HEK293 (cell line): ENCODE data around the gene RITA1.

Source experiments
- EGR2 ChIP-seq: fragments of 450-650 bp; formaldehyde crosslinking; IDR thresholded peaks from 2 replicates; pipeline ENCODE4 v1.5.1; 2016; ENCODE audit warnings: low read depth, missing biosample characterization, missing genetic modification characterization
- GLIS1 ChIP-seq: fragments of 450-650 bp; formaldehyde crosslinking; IDR thresholded peaks from 2 replicates; pipeline ENCODE4 v1.5.1; 2016; ENCODE audit warnings: missing biosample characterization, missing genetic modification characterization
- HIC1 ChIP-seq: fragments of 450-650 bp; formaldehyde crosslinking; IDR thresholded peaks from 2 replicates; pipeline ENCODE4 v1.5.1; 2016; ENCODE audit warnings: missing biosample characterization, missing genetic modification characterization
- REPIN1 ChIP-seq: fragments of 450-650 bp; formaldehyde crosslinking; IDR thresholded peaks from 2 replicates; pipeline ENCODE4 v1.5.1; 2017; ENCODE audit warnings: missing biosample characterization, missing genetic modification characterization, low read depth
- SP7 ChIP-seq: fragments of 450-650 bp; formaldehyde crosslinking; IDR thresholded peaks from 2 replicates; pipeline ENCODE4 v1.5.1; 2016; ENCODE audit warnings: missing biosample characterization, missing genetic modification characterization
- ZBTB20 ChIP-seq: fragments of 450-650 bp; formaldehyde crosslinking; IDR thresholded peaks from 2 replicates; pipeline ENCODE4 v1.5.1; 2016; ENCODE audit warnings: missing biosample characterization, missing genetic modification characterization
- ZEB2 ChIP-seq: fragments of 450-650 bp; formaldehyde crosslinking; IDR thresholded peaks from 2 replicates; pipeline ENCODE4 v1.5.1; 2016; ENCODE audit warnings: missing biosample characterization, missing genetic modification characterization
- ZFHX2 ChIP-seq: fragments of 450-650 bp; formaldehyde crosslinking; conservative IDR thresholded peaks from 2 replicates; pipeline ENCODE4 v1.5.1; 2016; ENCODE audit warnings: missing biosample characterization, missing genetic modification characterization
- ZIC2 ChIP-seq: fragments of 450-650 bp; formaldehyde crosslinking; IDR thresholded peaks from 2 replicates; pipeline ENCODE4 v1.5.1; 2016; ENCODE audit warnings: missing biosample characterization, missing genetic modification characterization
- ZNF10 ChIP-seq: fragments of 450-650 bp; formaldehyde crosslinking; IDR thresholded peaks from 2 replicates; pipeline ENCODE4 v1.5.1; 2017; ENCODE audit warnings: missing biosample characterization, missing genetic modification characterization
- ZNF112 ChIP-seq: fragments of 450-650 bp; formaldehyde crosslinking; IDR thresholded peaks from 2 replicates; pipeline ENCODE4 v1.5.0; 2017; ENCODE audit warnings: missing biosample characterization, missing genetic modification characterization
- ZNF18 ChIP-seq: fragments of 450-650 bp; formaldehyde crosslinking; IDR thresholded peaks from 2 replicates; pipeline ENCODE4 v1.5.1; 2016; ENCODE audit warnings: missing biosample characterization, missing genetic modification characterization
- ZNF2 ChIP-seq: fragments of 450-650 bp; formaldehyde crosslinking; IDR thresholded peaks from 2 replicates; pipeline ENCODE4 v1.5.1; 2016; ENCODE audit warnings: missing biosample characterization, missing genetic modification characterization
- ZNF239 ChIP-seq: fragments of 450-650 bp; formaldehyde crosslinking; IDR thresholded peaks from 2 replicates; pipeline ENCODE4 v1.5.1; 2016; ENCODE audit warnings: missing biosample characterization, missing genetic modification characterization
- ZNF280D ChIP-seq: fragments of 450-650 bp; formaldehyde crosslinking; IDR thresholded peaks from 2 replicates; pipeline ENCODE4 v1.5.1; 2016; ENCODE audit warnings: missing biosample characterization, missing genetic modification characterization
- ZNF416 ChIP-seq: fragments of 450-650 bp; formaldehyde crosslinking; IDR thresholded peaks from 2 replicates; pipeline ENCODE4 v1.5.1; 2016; ENCODE audit warnings: missing biosample characterization, missing genetic modification characterization
- ZNF549 ChIP-seq: fragments of 450-650 bp; IDR thresholded peaks from 2 replicates; pipeline ENCODE4 v1.5.1; 2018; ENCODE audit warnings: missing biosample characterization, missing genetic modification characterization, mild to moderate bottlenecking, inconsistent platforms, moderate library complexity
- ZNF596 ChIP-seq: fragments of 450-650 bp; IDR thresholded peaks from 2 replicates; pipeline ENCODE4 v1.5.0; 2018; ENCODE audit warnings: missing biosample characterization, mild to moderate bottlenecking, missing genetic modification characterization, moderate library complexity
- ZNF600 ChIP-seq: fragments of 450-650 bp; formaldehyde crosslinking; IDR thresholded peaks from 2 replicates; pipeline ENCODE4 v1.5.1; 2016; ENCODE audit warnings: missing biosample characterization, missing genetic modification characterization
- ZNF660 ChIP-seq: fragments of 450-650 bp; IDR thresholded peaks from 2 replicates; pipeline ENCODE4 v1.5.1; 2018; ENCODE audit warnings: missing biosample characterization, mild to moderate bottlenecking, missing genetic modification characterization
- ZNF768 ChIP-seq: fragments of 450-650 bp; formaldehyde crosslinking; IDR thresholded peaks from 2 replicates; pipeline ENCODE4 v1.5.1; 2018; ENCODE audit warnings: missing biosample characterization, mild to moderate bottlenecking, missing genetic modification characterization
- ZNF777 ChIP-seq: fragments of 450-650 bp; formaldehyde crosslinking; IDR thresholded peaks from 2 replicates; pipeline ENCODE4 v1.5.1; 2017; ENCODE audit warnings: missing biosample characterization, missing genetic modification characterization, borderline replicate concordance
- ZNF791 ChIP-seq: fragments of 450-650 bp; formaldehyde crosslinking; IDR thresholded peaks from 2 replicates; pipeline ENCODE4 v1.5.1; 2016; ENCODE audit warnings: missing biosample characterization, missing genetic modification characterization
- ZSCAN23 ChIP-seq: fragments of 450-650 bp; formaldehyde crosslinking; IDR thresholded peaks from 2 replicates; pipeline ENCODE4 v1.5.1; 2016; ENCODE audit warnings: missing biosample characterization, missing genetic modification characterization

RITA1 gene

GRCh38 chr12:113136128-113136989 is 49.2 kb upstream of the RITA1 start (continued):
- no peak for TF ChIP-seq ZNF280D (tag by site-specific recombination)
- peak; percentile 50 for TF ChIP-seq EGR2
- TF ChIP-seq ZIC2 (tag by site-specific recombination): peak; percentile 38; the same call in 1 of the 2 replicates
- TF ChIP-seq ZNF416 (tag by site-specific recombination): no peak
- TF ChIP-seq ZNF549 (tag by site-specific recombination): no peak
- 0 out of 2 replicates have a peak, but pooled peaks have one; percentile 7 for TF ChIP-seq SP7 (tag by site-specific recombination)
- no peak for TF ChIP-seq REPIN1 (tag by site-specific recombination)
- no peak for TF ChIP-seq ZNF10 (tag by site-specific recombination)
- TF ChIP-seq ZNF600: no peak
- TF ChIP-seq ZBTB20 (tag by site-specific recombination): no peak
- no peak for TF ChIP-seq ZNF777 (tag by site-specific recombination)
- TF ChIP-seq ZNF660 (tag by site-specific recombination): no peak
- TF ChIP-seq ZNF768 (tag by site-specific recombination): 0 out of 2 replicates have a peak, but pooled peaks have one; percentile 10
- 0 out of 2 replicates have a peak, but pooled peaks have one; percentile 15 for TF ChIP-seq ZEB2 (tag by site-specific recombination)
- 0 out of 2 replicates have a peak, but pooled peaks have one; percentile 24 for TF ChIP-seq HIC1 (tag by site-specific recombination)
- TF ChIP-seq ZNF112 (tag by site-specific recombination): no peak
- peak; percentile 66 for TF ChIP-seq ZFHX2 (tag by site-specific recombination)
- no peak for TF ChIP-seq ZNF239
- no peak for TF ChIP-seq ZNF2 (tag by site-specific recombination)
- TF ChIP-seq ZNF791 (tag by site-specific recombination): no peak
- peak; percentile 83 for TF ChIP-seq GLIS1 (tag by site-specific recombination)
- TF ChIP-seq ZSCAN23 (tag by site-specific recombination): no peak
- no peak for TF ChIP-seq ZNF596
- TF ChIP-seq ZNF18 (tag by site-specific recombination): no peak
